ACC112 (cell line): Measurements from ENCODE around the gene PNKP.

Source experiments
- H2AFZ ChIP-seq: fragments of 200-600 bp; sonication (generic); one replicate; pipeline ENCODE4 v1.6.0; 2017; ENCODE audit warnings: antibody characterized with exemption, low read length; ENCODE audit not compliant: unreplicated experiment
- H3K27ac ChIP-seq: fragments of 200-600 bp; sonication (generic); 2 replicates; pipeline ENCODE4 v1.5.1; 2014; ENCODE audit warnings: low read depth, mild to moderate bottlenecking, antibody characterized with exemption, low read length, moderate library complexity
- H3K27me3 ChIP-seq: fragments of 200-600 bp; sonication (generic); 2 replicates; pipeline ENCODE4 v1.6.1; 2014; ENCODE audit warnings: mild to moderate bottlenecking, antibody characterized with exemption, low read length, moderate library complexity, mixed read lengths; ENCODE audit not compliant: insufficient read depth
- H3K36me3 ChIP-seq: fragments of 200-600 bp; sonication (generic); 2 replicates; pipeline ENCODE4 v1.6.1; 2016; ENCODE audit warnings: mild to moderate bottlenecking, antibody characterized with exemption, low read length, moderate library complexity, mixed read lengths; ENCODE audit not compliant: insufficient read depth
- H3K4me1 ChIP-seq: fragments of 200-600 bp; sonication (generic); one replicate; pipeline ENCODE4 v1.6.1; 2016; ENCODE audit warnings: low read length, mixed read lengths; ENCODE audit not compliant: insufficient read depth, unreplicated experiment, control insufficient read depth
- H3K4me3 ChIP-seq: fragments of 200-600 bp; sonication (generic); 2 replicates; pipeline ENCODE4 v1.5.1; 2014; ENCODE audit warnings: mild to moderate bottlenecking, low read depth, low read length
- H3K79me2 ChIP-seq: fragments of 200-600 bp; sonication (generic); one replicate; pipeline ENCODE4 v1.6.0; 2016; ENCODE audit warnings: low read length; ENCODE audit not compliant: control insufficient read depth, unreplicated experiment, insufficient read depth

Gene PNKP

GRCh38 chr19:49855676-49856573 lies 11.5 kb downstream of the PNKP start:
- no peak overlapping the region for H3K4me3 ChIP-seq
- no peak overlapping the region for H2AFZ ChIP-seq
- H3K27ac ChIP-seq: no peak overlapping the region
- H3K27me3 ChIP-seq: no peaks in the 10 kb centered on the region
- H3K4me1 ChIP-seq: peaks cover 23% of the 10 kb centered on the region
- no peaks in the 10 kb centered on the region for H3K36me3 ChIP-seq
- peaks cover 21% of the 10 kb centered on the region for H3K79me2 ChIP-seq

- Histone ChIP-seq H3K4me1 (peaks cover 23% of the 10 kb centered on the region), H3K79me2 (peaks cover 21% of the 10 kb centered on the region), H3K4me3 (no peak overlapping the region), H3K36me3 (no peaks in the 10 kb centered on the region), H3K27me3 (no peaks in the 10 kb centered on the region), H2AFZ (no peak overlapping the region), H3K27ac (no peak overlapping the region)
These were observed 12.1 kb downstream of the PNKP start for GRCh38 chr19:49855277-49855675.

- Histone ChIP-seq H3K27me3 (no peaks in the 10 kb centered on the region), H3K4me3 (no peak overlapping the region), H2AFZ (no peak overlapping the region), H3K36me3 (no peaks in the 10 kb centered on the region), H3K27ac (no peak overlapping the region), H3K4me1 (peaks cover 20% of the 10 kb centered on the region), H3K79me2 (peaks cover 26% of the 10 kb centered on the region)
These were observed 12.8 kb downstream of the PNKP start for GRCh38 chr19:49854378-49855263.

GRCh38 chr19:49853852-49854377 lies 13.5 kb downstream of the PNKP start:
- Histone ChIP-seq H3K36me3 (no peaks in the 10 kb centered on the region), H3K79me2 (peaks cover 26% of the 10 kb centered on the region), H2AFZ (no peak overlapping the region), H3K27me3 (no peaks in the 10 kb centered on the region), H3K4me3 (no peak overlapping the region), H3K27ac (no peak overlapping the region), H3K4me1 (peaks cover 16% of the 10 kb centered on the region)

GRCh38 chr19:49852631-49853126 lies 14.7 kb downstream of the PNKP start:
- Histone ChIP-seq H3K4me1 (peaks cover 18% of the 10 kb centered on the region), H3K4me3 (peak overlapping the region; percentile 96), H3K27ac (no peak overlapping the region), H3K27me3 (no peaks in the 10 kb centered on the region), H3K79me2 (peaks cover 26% of the 10 kb centered on the region), H3K36me3 (no peaks in the 10 kb centered on the region), H2AFZ (no peak overlapping the region)

GRCh38 chr19:49851456-49852259 lies 15.7 kb downstream of the PNKP start:
- H3K79me2 ChIP-seq: peaks cover 26% of the 10 kb centered on the region
- no peaks in the 10 kb centered on the region for H3K27me3 ChIP-seq
- no peak overlapping the region for H2AFZ ChIP-seq
- peaks cover 18% of the 10 kb centered on the region for H3K4me1 ChIP-seq
- peak overlapping the region; percentile 96 for H3K4me3 ChIP-seq
- no peaks in the 10 kb centered on the region for H3K36me3 ChIP-seq
- H3K27ac ChIP-seq: peak overlapping the region; percentile 97; the same call in 1 of the 2 replicates

- H3K79me2 ChIP-seq: peaks cover 26% of the 10 kb centered on the region
- no peaks in the 10 kb centered on the region for H3K36me3 ChIP-seq
These were observed 16.7 kb downstream of the PNKP start, which contains the start of gene PTOV1 for GRCh38 chr19:49850487-49851342. PTOV1 (plus strand) TSS chr19:49851159.

GRCh38 chr19:49850221-49850486 lies 17.2 kb downstream of the PNKP start:
- Histone ChIP-seq H3K4me3 (peak overlapping the region; percentile 96), H3K79me2 (peaks cover 26% of the 10 kb centered on the region), H3K27ac (peak overlapping the region; percentile 97; the same call in 1 of the 2 replicates)

More at GRCh38 chr19:49850487-49851342, 16.7 kb downstream of the PNKP start, which contains the start of gene PTOV1:
- H3K27me3 ChIP-seq: no peaks in the 10 kb centered on the region
- peak within 1 kb of the TSS; percentile 96 for H3K4me3 ChIP-seq
- H2AFZ ChIP-seq: peak within 1 kb of the TSS; percentile 89
- peak within 1 kb of the TSS; percentile 97 for H3K27ac ChIP-seq
- H3K4me1 ChIP-seq: peaks cover 18% of the 10 kb centered on the region

GRCh38 chr19:49849433-49850220 lies 17.7 kb downstream of the PNKP start:
- Histone ChIP-seq H2AFZ (no peak overlapping the region), H3K4me1 (peaks cover 18% of the 10 kb centered on the region), H3K79me2 (peaks cover 26% of the 10 kb centered on the region), H3K4me3 (peak overlapping the region; percentile 96), H3K27ac (no peak overlapping the region), H3K36me3 (no peaks in the 10 kb centered on the region), H3K27me3 (no peaks in the 10 kb centered on the region)

More at GRCh38 chr19:49850221-49850486, 17.2 kb downstream of the PNKP start:
- Histone ChIP-seq H3K36me3 (no peaks in the 10 kb centered on the region), H3K4me1 (peaks cover 18% of the 10 kb centered on the region), H3K27me3 (no peaks in the 10 kb centered on the region), H2AFZ (peak overlapping the region; percentile 14)
